ENCODE measurements around the gene AGR2.
A peak's percentile ranks its signal among the peaks of the same experiment; 100 is the strongest.
"Not testable (repeated sequence)": the region's sequence is repeated elsewhere in the genome, so short reads cannot be mapped to it uniquely, and the experiment has no call there.

The AGR2 gene

DNA sequence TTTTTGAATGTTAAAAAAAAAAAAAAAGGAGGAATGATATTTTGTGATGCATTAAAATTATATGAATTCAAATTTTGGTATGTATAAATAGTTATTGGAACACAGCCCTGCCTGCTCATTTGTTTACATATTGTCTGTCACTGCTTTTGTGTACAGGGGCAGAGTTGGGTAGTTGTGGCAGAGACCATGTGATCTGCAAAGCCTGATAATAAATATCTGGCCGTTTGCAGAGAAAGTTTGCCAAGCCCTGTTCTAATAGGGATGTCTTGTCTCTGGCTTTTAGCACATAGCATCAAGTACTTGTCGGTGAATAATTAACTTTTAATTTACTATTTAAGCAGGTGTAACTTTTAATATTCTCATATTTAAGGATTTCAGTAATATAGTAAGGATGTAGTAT is 31.5 kb downstream of the AGR2 start:
- DNase-seq = no peak

DNA sequence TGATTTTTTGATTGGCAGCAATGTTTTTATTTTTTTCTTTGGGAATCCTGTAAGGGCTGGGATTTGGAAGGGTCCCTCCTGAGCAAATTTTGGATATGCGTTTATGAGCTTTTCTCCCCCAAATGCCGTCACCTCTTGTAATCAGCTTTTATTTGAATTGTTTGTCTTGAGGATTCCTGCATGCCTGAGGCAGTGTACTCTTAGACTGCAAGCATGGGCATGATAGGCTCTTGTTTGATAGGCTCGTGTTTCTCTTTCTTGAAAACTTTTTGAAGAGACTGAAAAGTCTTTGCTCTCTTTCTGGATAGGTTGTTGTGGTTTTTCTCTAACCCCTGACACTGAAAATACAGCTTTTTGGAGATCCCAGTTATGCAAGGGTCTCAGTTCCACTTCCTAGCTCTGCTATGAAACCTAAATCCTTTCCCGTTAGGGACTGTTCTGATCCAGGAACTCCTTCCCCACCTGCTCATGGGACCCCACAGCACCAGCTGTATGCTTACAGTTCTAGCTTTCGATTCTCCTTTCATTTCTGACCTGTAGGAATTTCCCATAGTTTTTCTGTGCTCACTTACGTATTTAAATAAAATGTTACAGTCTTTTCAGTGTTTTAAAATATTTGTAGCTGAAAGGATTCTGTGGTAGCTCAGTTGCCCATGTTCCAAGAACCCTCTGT is 34.0 kb downstream of the AGR2 start:
- DNase-seq = no peak

DNA sequence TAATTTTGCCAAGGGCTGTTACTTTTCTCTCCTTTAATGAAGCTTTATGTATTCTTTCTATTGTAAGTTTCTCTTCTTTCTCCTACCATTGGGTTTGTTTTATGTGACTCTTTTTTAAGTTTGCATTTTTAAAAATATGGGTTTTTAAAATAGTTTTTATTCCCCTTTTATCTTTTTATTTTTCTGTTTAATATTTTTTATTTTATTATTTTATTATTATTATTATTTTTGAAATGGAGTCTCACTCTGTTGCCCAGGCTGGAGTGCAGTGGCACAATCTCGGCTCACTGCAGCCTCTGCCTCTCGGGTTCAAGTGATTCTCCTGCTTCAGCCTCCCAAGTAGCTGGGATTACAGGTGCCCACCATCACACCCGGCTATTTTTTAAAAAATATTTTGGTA is 34.8 kb downstream of the AGR2 start:
- DNase-seq = not testable (repeated sequence)

DNA sequence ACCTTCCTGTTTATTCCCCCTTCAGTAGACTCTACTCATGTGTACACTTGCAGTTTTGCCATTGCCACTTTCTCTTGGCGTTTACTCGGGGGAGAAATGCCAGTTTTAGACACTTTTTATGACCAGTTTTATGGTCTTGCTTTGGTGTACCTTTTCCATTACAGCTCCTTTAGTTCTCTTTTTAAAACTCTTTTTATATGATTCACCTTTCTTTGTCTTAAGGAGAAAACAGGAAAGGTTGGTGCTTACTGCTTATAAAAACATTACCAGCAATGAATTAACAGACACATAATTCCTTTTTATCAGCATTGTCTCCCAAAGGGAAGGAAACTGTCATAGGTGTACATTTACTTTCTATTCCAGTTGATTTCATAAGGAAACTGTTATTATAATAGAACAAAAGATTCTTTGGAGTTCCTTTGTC is 39.4 kb downstream of the AGR2 start:
- DNase-seq = no peak

DNA sequence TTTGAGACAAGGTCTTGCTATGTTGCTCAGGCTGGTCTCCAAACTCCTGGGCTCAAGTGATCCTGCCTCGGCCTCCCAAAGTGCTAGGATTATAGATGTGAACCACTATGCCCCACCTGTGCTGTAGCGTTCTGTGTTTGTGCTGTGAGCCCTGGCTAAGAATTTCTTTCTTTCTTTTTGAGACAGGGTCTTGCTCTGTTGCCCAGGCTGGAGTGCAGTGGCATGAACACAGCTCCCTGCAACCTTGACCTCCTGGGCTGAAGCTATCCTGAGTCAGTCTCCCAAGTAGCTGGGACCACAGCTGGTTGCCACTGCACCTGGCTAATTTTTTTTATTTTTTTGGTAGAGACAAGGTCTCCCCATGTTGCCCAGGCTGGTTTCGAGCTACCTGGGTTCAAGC is 39.9 kb downstream of the AGR2 start:
- no peak for DNase-seq

DNA sequence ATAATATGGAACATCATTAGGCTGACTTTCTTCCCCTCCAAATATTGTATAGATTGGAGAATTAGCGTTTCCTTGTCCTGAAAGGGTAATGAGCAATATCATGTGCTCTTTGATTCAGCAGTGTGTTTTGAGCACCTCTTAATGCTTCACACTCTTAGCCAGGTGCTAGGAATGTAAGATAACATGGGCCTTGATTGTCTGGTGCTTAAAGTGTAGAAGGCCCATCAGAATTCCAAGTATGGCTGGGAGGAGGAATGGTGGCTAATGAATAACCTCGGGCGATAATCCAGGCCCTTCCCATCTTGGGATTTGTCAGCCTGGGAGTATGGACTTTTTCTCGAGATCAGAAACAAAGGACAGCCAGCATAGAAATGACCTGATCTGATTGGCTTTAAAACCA is 42.6 kb downstream of the AGR2 start:
- DNase-seq = no peak

DNA sequence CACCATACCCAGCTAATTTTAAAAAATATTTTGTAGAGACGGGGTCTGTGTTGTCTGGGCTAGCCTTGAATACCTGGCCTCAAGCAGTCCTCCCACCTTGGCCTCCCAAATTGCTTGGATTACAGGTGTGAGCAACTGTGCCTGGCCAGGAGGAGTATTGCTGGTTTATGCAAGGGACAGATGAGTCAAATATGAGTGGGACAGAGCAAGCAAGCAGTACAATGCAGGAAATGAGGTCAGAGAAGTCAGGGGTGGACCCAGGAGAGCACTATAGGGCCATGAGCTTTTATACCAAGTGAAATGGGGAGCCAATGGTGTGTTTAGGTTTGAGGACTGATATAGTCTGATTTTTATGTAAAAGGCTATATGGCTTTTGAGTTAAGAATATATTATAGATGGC is 45.0 kb downstream of the AGR2 start:
- no peak for DNase-seq

DNA sequence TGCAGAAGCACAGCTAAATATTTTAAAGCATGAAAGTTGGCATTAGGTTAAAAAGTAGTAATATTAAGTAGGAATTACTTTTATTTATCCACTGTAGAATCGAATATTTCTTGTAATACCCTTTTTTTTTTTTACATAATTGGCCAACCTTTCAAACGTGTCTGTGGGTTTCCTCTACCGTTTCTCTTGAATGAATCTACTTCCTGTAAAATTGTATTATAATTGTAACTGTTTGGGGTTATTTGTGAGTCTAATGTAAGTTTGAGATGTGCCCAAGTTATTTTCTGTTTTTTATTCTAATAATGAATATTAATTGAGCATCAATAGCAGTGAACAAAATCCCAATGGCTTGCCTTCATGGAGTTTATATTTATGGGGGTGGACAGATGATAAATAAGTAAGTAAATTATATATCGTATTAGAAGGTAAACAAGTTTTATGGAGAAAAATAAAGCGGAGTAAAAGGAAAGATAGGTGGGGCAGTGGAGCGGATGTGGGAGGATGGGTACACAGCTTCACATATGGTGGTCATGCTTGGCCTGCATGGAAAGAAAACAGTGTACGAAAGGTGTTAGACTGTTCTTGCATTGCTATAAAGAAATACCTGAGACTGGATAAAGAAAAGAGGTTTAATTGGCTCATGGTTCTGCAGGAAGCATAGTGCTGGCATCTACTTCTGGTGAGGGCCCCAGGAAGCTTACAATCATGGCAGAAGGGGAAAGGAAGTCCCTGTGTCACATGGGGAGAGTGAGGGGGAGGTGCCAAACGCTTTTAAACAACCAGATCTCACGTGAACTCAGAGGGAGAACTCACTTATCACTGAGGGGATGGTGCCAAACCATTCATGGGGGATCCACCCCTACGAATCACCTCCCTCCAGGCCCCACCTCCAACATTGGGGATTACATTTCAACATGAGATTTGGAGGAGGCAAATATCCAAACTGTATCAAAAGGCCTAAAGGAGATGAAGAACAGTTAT is 45.9 kb downstream of the AGR2 start:
- no peak for DNase-seq

DNA sequence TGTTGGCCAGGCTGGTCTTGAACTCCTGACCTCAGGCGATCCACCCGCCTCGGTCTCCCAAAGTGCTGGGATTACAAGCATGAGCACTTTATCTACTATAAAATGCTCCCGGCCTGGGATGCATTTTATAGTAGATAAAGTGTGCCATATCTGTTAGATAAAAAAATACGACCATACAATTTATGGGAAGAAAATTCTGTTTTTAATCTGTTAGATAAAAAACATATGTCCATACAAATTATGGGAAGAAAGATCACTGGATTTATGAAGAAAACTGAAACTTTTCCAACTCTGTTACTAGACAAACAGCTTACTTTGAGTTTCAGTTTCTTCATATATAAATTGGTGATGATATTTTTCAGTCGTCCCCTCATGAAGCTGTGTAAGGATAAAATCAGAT is 46.8 kb downstream of the AGR2 start:
- no peak for DNase-seq

DNA sequence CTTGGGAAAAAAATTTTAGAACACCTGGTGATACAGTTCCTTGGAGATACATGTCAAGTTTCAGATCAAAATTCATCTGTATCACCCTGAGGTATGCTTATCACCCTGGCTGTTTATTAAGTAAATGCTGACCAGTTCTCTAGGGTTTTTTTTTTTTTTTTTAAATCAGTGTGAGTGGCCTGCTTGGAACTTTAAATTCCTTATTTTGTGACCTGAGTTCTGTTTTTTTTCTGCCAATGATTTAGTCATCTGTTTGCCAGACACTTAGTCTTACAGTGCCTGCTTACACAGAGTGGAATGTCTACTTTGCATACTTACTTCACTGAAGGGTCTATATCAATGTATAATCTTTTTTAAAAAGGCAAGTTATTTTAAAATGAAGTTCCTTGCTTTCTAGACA is 49.4 kb downstream of the AGR2 start:
- no peak for DNase-seq

DNA sequence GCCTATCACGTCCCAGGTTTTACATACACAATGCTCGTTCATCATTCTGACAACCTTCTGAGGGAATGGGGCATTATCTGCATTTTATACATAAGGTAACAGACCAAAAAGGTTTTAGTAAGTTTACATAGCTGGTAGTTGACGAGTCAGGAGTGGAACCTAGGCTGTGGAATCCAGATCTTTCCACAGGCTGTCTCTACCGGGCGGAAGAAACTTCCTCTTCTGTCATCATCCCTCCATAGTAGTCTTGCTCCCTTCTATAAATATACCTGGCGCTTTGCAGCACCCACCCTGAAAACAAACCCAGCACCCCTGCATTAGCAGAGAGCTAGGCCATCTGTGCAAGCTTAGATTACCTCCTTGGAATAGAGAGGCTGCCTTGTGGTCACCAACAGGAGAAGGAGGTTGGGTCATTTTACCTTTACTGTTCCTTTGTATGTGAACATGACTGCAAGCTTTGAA is 49.9 kb downstream of the AGR2 start:
- DNase-seq = no peak

DNA sequence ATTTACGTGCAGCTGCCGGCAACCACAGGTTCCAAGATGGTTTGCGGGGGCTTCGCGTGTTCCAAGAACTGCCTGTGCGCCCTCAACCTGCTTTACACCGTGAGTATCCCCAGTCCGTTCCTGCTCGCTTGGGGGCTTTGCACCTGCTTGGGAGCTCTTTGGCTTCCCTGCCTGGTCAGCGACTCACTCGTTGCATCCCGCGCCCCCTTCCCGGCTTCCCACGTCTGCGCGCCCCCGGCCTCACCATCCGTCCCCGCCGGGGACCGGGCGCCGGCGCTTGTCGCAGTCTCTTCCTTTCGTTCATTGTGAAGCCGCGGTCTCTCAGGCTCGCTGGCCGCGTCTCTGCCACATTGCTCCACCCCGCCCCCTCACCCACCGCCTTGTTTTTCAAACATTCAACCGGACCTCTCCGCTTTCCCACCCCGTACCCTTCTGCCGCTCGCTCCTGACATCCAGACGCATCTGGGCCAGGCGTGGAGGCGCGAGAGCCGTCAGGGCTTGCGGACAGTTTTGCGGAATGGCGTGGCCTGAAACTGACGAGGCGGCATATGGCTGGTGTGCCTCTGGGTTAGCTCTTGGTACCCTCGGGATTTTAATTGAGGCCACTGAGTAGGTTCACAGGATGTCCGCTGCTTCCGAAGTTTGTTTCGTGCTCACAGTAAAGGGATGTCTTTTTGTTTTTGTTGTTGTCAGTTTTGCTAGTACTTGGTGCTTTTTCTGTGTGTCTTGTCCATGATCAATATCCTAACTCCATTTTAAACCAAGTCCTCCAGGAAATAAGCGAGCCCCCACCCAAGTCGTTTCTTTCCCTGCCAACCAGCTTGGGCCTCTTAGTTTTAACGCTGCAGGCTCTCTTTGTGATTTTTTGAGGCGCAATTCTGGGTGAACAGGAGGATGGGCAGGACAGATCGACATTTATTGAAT is 50.6 kb downstream of the AGR2 start:
- peak; percentile 62 for DNase-seq

DNA sequence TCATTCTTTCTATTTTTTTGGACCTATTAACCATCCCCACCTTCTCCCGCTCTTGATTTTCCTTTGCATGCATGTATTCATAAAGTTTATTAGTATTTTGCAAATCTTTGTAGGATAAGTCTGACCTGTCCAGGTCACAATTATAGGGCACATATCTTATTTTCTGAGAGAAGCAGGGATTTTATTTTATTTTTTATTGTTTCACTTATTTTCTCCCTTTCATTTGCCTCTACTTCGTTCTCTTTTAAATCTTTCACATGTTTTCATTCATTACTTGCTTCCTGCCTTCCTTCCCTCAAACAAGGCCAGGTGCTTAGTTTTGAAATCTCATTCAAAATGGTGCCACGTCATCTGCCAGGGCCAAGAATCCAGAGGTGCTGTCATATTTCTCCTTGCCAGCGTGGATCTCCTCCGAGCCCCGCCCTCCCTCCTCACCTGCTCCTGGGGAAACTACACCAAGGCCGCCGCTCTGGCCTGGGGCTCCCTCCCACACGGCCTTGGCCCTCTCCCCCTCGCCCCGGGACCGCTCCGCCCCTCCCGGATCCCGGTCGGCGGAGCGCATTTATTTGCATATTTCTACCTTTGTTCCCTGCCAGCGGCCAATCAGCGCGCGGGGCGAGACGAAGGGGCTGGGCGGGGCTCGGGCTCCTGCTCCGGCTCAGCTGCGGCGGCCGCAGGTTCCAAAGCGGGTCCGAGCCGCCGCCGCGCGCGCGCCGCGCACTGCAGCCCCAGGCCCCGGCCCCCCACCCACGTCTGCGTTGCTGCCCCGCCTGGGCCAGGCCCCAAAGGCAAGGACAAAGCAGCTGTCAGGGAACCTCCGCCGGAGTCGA is 51.5 kb downstream of the AGR2 start, which contains the start of gene TSPAN13:
TSS of gene TSPAN13 (plus strand) at position 654 of the 830 bp plus-strand sequence. CDS start 213 bp downstream, outside the sequence.
- DNase-seq = peak; percentile 88

DNA sequence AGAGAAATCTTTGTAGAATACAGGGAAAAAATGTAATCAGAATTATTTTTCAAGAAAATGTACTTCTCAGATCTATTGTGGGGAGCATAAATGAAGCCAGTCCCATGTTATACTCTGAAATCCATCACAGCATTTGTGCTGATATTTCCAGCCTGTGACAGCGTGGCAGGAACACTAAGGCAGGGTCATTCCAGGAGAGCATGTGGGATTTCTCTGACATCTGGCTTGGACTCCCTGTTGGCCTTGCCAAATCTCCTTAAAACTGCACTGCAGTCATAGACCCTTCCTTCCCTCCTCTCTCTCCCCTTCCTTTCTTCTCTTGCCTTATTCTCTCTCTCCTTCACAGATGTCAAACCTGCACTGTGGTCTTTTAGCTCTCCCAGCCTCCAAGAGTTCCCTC is 57.7 kb downstream of the AGR2 start:
- no peak for DNase-seq

DNA sequence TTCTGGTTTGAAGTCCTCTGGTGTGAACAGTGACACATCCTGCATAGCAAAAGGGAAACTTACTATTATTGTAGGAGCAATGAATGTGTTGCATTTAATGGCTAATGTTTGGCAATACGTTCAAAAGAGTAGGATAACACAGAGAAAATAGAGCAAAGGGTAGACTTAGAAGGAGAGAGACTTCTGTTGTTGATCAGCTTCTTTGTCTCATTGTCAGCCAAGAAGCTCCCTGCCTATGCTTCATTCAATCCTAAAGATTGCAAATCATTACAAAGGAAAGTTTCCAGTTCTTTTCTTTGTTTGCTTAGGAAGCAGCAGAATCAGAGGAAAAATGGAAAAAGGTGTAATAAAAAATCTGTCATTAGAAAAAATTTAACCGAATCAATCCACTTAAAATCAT is 59.2 kb downstream of the AGR2 start:
- no peak for DNase-seq

DNA sequence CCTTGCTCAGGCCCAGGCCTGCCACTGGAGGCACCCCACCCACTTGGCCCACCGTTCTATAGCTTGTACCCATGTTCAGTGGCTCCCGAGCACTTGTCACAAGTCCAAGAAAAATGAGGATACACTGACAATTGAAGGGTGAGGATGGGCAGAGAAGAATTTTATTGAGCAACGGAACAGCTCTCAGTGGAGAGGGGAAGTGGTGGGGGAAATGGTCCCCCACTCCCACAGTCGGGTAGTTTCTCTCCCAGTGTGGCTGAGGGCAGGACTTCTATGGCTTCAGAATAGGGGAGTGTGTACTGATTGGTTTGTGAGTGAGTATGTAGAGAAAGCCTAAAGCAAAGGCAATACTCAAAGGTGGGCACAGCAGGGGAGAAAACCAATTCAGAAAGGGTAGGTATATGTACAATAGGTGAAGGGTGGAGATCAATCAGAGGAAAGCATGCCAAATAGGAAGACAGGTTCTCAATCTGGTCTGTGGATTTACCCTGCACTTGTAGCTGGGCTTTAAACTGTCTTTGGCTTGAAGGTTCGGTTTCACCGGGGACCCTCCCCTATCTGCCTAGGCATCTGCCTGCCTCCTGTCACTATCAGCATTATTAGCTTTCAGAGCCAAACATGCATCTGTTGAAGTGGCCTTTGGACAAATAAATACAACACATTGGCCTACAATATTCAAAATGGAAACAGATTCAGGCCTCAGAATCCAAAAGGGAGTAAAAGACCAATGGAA is 60.1 kb downstream of the AGR2 start:
- no peak for DNase-seq

DNA sequence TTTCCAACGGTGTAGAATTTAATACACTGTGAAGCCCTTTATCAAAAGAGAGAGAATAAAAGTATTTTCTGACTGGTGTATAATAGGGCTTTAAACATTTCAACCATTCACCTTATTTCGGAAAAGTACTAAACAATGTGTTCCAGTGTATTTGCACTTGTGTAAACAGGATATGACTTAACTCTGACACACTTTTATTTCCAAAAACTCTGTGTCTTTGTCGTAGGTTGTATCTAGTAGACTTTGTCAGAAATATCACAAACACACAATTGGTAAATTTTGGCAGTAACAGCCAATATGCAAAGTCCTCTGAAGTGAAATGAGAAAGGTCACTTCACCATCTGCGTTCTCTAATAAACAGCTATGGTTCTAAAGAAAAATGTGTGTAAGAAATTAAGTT is 61.6 kb downstream of the AGR2 start:
- no peak for DNase-seq

DNA sequence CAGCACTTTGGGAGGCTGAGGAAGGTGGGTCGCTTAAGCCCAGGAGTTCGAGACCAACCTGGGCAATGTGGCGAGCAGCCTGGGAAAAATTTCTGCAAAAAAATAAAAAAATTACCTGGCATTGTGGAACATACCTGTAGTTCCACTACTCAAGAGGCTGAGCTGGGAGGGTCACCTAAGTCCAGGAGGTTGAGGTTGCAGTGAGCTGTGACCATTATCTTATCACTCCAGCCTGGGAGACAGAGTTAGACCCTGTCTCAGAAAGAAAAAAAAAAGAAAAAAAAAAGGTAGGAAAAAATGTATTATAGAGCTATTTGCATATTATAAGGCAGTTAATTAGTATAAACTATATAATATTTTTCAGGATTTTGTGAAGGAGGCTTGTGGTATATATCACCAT is 62.3 kb downstream of the AGR2 start:
- no peak for DNase-seq

All from NCI-H1092 (cell line).